Regular cardiac myocyte (primary cell): ENCODE measurements around the gene HOTAIR. TPM values are rescaled to one million over a fixed set of nuclear protein-coding genes. Genes with fewer than 3 reads are reported as not detected.

Experiments used
- total RNA-seq: library from RNA; depleted of rRNA; stranded (reverse); fragments of >200 nt; gene quantifications from 2 replicates; pipeline ENCODE4 v1.2.3, GENCODE V29; 2014

Gene HOTAIR
- not detected in 2 replicates for total RNA-seq

GRCh38 chr12:53974084-53975063 is at the start of gene HOTAIR:
HOTAIR (minus strand) TSS chr12:53974954.

GRCh38 chr12:54000116-54001114 is 25.7 kb upstream of the HOTAIR start, which contains the start of gene HOXC9:
HOXC9 (plus strand) TSS chr12:54000161; CDS start chr12:54000189, 28 bp downstream.

DNA sequence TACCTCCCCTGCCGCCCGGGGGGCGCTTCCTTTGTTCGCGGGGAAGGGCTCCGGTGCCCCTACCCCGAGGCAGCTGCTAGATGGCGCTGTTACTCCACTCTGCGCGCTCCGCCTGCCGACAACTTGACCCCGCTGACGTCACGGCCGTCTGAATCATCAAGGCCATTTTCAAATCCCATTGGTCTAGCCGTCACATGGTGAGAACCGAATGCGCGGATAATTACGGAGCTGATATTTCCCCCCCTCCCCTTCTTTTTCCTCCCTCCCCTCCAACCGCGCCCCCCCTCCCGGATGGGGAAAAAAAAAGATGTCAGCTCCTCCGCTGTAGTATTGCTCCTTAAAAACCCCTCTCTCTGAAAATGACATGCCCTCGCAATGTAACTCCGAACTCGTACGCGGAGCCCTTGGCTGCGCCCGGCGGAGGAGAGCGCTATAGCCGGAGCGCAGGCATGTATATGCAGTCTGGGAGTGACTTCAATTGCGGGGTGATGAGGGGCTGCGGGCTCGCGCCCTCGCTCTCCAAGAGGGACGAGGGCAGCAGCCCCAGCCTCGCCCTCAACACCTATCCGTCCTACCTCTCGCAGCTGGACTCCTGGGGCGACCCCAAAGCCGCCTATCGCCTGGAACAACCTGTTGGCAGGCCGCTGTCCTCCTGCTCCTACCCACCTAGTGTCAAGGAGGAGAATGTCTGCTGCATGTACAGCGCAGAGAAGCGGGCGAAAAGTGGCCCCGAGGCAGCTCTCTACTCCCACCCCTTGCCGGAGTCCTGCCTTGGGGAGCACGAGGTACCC is 10.3 kb upstream of the HOTAIR start, which contains the start of gene HOXC10:
Gene HOXC10 (plus strand): TSS at position 246 of the 791 bp plus-strand sequence. CDS start 114 bp downstream, at position 360.

GRCh38 chr12:53972722-53973235 is 2.0 kb downstream of the HOTAIR start, which contains the start of gene HOXC11:
HOXC11 (plus strand) TSS chr12:53973126; CDS start chr12:53973242, 116 bp downstream.

DNA sequence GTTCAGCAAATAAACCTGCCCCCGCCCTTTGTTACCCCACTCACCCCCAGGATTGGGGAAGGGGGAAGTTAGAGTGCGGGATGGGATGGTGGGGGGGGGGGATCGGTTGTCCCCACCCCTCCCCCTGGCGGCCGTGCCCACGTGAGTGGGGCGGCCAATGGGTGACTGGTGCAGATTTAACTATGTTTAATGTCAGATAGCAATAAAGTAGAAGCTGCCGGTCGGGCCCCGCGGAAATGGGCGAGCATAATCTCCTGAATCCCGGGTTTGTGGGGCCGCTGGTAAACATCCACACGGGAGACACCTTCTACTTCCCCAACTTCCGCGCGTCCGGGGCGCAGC is 20.1 kb downstream of the HOTAIR start, which contains the start of gene HOXC12:
Gene HOXC12 (plus strand): TSS at position 210 of the 342 bp plus-strand sequence. CDS start 27 bp downstream, at position 237.

GRCh38 chr12:53938326-53939140 is 36.2 kb downstream of the HOTAIR start, which contains the start of gene HOXC13:
HOXC13 (plus strand) TSS chr12:53938831; CDS start chr12:53938907, 76 bp downstream.

Other genes with a start within 250 kb of the HOTAIR start
- 45.4 and 142 TPM in 2 replicates for gene CALCOCO1, start 247.5 kb downstream of the HOTAIR start, total RNA-seq
- not detected in 2 replicates for gene CISTR, start 223.0 kb downstream of the HOTAIR start, total RNA-seq
- under 0.01 TPM in 1 of 2 replicates, not detected in the other for gene HOXC13, start 36.1 kb downstream of the HOTAIR start, total RNA-seq
- not detected in 2 replicates for gene HOXC12, start 20.1 kb downstream of the HOTAIR start, total RNA-seq
- not detected in 2 replicates for gene HOXC11, start 1.8 kb downstream of the HOTAIR start, total RNA-seq
- not detected in 2 replicates for gene HOXC10, start 10.2 kb upstream of the HOTAIR start, total RNA-seq
- under 0.01 TPM in 1 of 2 replicates, not detected in the other for gene HOXC9, start 25.2 kb upstream of the HOTAIR start, total RNA-seq
- 0.19 TPM in 1 of 2 replicates, not detected in the other for gene HOXC8, start 34.0 kb upstream of the HOTAIR start, total RNA-seq
- gene HOXC6, start 53.5 kb upstream of the HOTAIR start, total RNA-seq: under 0.01 and 0.19 TPM in 2 replicates
- gene HOXC5, start 58.1 kb upstream of the HOTAIR start, total RNA-seq: under 0.01 TPM in 1 of 2 replicates, not detected in the other
- gene HOXC4, start 78.9 kb upstream of the HOTAIR start, total RNA-seq: 0.19 TPM in 1 of 2 replicates, not detected in the other
- gene SMUG1, start 214.0 kb upstream of the HOTAIR start, total RNA-seq: 24.0 and 28.0 TPM in 2 replicates